Fibroblast of lung (primary cell): ENCODE measurements around the gene GAGE13. TPM values are rescaled to one million over a fixed set of nuclear protein-coding genes. Genes with fewer than 3 reads are reported as not detected.
"Not testable (repeated sequence)": the region's sequence is repeated elsewhere in the genome, so short reads cannot be mapped to it uniquely, and the experiment has no call there.

Experiments used
- DNase-seq, 2 donors: peaks; one replicate each; pipeline versions ENCODE4 v3.0.0 to v3.0.0-alpha.2; 2010; ENCODE audit warnings: low read depth in 2 of 2
- H2AFZ ChIP-seq: 2 replicates; pipeline ENCODE4 v1.5.1; 2012; ENCODE audit warnings: low read length, control low read depth, inconsistent platforms
- H3K27ac ChIP-seq: 2 replicates; pipeline ENCODE4 v1.5.1; 2011; ENCODE audit warnings: low read length, control low read depth; ENCODE audit not compliant: insufficient read depth
- H3K27me3 ChIP-seq: 2 replicates; pipeline ENCODE4 v1.5.1; 2011; ENCODE audit warnings: mild to moderate bottlenecking, low read length; ENCODE audit not compliant: control insufficient read depth, insufficient read depth
- H3K36me3 ChIP-seq: 2 replicates; pipeline ENCODE4 v1.5.1; 2011; ENCODE audit warnings: low read length; ENCODE audit not compliant: control insufficient read depth, insufficient read depth
- H3K4me1 ChIP-seq: 2 replicates; pipeline ENCODE4 v1.5.1; 2011; ENCODE audit warnings: low read length; ENCODE audit not compliant: control insufficient read depth, insufficient read depth; ENCODE audit errors: extremely low read depth
- H3K4me2 ChIP-seq: 2 replicates; pipeline ENCODE4 v1.5.1; 2011; ENCODE audit warnings: low read length, control low read depth; ENCODE audit not compliant: insufficient read depth; ENCODE audit errors: extremely low read depth
- H3K4me3 ChIP-seq, 4 experiments: fragments of 200-600 bp in 1 of 4; sonication (generic) in 1 of 4; replicated peaks in 1 of 4; 2 replicates each; pipeline ENCODE4 v1.5.1; 2011 to 2016; ENCODE audit warnings: low read length in 4 of 4, low read depth in 3 of 4, mild to moderate bottlenecking in 3 of 4, control low read depth in 2 of 4, inconsistent platforms in 1 of 4, mixed read lengths in 1 of 4; ENCODE audit not compliant: insufficient read depth in 1 of 4; ENCODE audit errors: control extremely low read depth in 1 of 4
- H3K79me2 ChIP-seq: 2 replicates; pipeline ENCODE4 v1.5.1; 2012; ENCODE audit warnings: mild to moderate bottlenecking, low read length, inconsistent platforms; ENCODE audit not compliant: control insufficient read depth, insufficient read depth
- H3K9ac ChIP-seq: 2 replicates; pipeline ENCODE4 v1.5.1; 2011; ENCODE audit warnings: mild to moderate bottlenecking, low read length, control low read depth; ENCODE audit not compliant: insufficient read depth
- H3K9me3 ChIP-seq: 2 replicates; pipeline ENCODE4 v1.5.1; 2012; ENCODE audit warnings: low read depth, low read length; ENCODE audit not compliant: control insufficient read depth, insufficient read depth
- H4K20me1 ChIP-seq: 2 replicates; pipeline ENCODE4 v1.5.1; 2011; ENCODE audit warnings: low read length; ENCODE audit not compliant: control insufficient read depth, insufficient read depth; ENCODE audit errors: extremely low read depth
- CTCF ChIP-seq, 2 donors: IDR thresholded peaks in 1 of 2; conservative IDR thresholded peaks in 1 of 2; 1 replicate in 1 of 2; 2 replicates in 1 of 2; pipeline ENCODE4 v1.5.1; 2011 to 2012; ENCODE audit warnings: low read length in 2 of 2, control low read depth in 1 of 2, inconsistent platforms in 1 of 2, low read depth in 1 of 2, mild to moderate bottlenecking in 1 of 2
- EZH2 ChIP-seq: IDR thresholded peaks from 2 replicates; pipeline ENCODE4 v1.5.1; 2012; ENCODE audit warnings: low read length, control low read depth, mild to moderate bottlenecking; ENCODE audit errors: missing control alignments
- polyA plus RNA-seq, 2 donors: library from polyadenylated mRNA; depleted of rRNA in 1 of 2; stranded (reverse) in 1 of 2; unstranded in 1 of 2; fragments of >200 nt; gene quantifications; 2 replicates each; pipeline ENCODE4 v1.2.1, GENCODE V29; 2011 to 2012; ENCODE audit warnings: missing spikeins in 1 of 2
- total RNA-seq: library from RNA; depleted of rRNA; stranded (reverse); fragments of >200 nt; gene quantifications from 2 replicates; pipeline ENCODE4 v1.2.1, GENCODE V29; 2014

Gene GAGE13
- total and polyA plus RNA-seq, 2 donors (not counting 1 experiment from before 2014, with no cell fraction given): not detected

DNA sequence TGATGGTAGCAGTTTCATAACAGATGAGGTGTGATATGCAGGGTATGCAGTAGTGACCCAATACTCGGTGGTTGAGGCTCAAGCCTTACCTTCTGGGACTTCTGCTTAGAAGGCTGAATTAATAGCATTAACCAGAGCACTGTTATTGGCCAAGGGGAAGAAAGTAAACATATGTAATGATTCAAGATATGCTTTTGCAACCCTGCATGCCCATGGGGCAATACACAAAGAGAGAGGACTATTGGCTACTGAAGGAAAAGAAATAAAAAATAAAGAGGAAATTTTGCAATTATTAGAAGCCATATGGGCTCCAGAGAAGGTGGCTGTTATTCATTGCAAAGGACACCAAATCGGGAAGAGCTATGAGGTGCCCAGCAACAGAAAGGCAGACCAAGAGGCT, 19.2 kb upstream of the GAGE13 start:
- Histone ChIP-seq H3K4me1 (peaks cover 3% of the 10 kb centered on the region), H2AFZ (no peak overlapping the region), H3K4me2 (no peak overlapping the region), H3K4me3 (no peak overlapping the region), H3K9ac (no peak overlapping the region), H3K79me2 (no peaks in the 10 kb centered on the region), H3K27me3 (no peaks in the 10 kb centered on the region), H3K9me3 (no peaks in the 10 kb centered on the region), H3K27ac (no peak overlapping the region), H4K20me1 (no peaks in the 10 kb centered on the region), H3K36me3 (no peaks in the 10 kb centered on the region)
- no peak for DNase-seq
- TF ChIP-seq CTCF (conservative IDR thresholded peaks at IDR 0.05 in 1 of 2, IDR thresholded peaks at IDR 0.05 in 1 of 2; ENCODE audit: low read depth in 1 of 2, low read length in 2 of 2): no peak
- TF ChIP-seq EZH2: no peak

DNA sequence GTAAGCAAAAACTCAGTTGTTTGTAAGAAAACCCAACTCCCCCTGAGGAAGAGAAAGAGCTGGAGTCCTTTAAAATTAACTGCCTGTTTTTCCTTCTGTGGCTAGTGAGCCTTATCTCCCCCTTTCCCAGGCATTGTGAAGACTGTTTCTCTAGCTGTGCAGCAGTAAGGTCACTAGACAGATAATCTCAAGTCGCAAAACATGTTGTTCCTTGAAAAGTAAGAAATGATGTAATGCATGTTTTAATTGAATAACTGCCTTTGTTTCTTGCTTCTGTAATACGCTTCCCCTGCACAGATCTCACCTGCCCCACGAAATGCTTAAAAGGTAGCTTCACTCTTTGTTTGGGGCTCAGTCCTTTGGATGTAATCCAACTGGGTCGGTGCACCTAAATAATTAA, 15.3 kb upstream of the GAGE13 start:
- H3K4me1 ChIP-seq: no peaks in the 10 kb centered on the region
- H3K4me3 ChIP-seq: no peak overlapping the region
- no peaks in the 10 kb centered on the region for H4K20me1 ChIP-seq
- DNase-seq: no peak
- no peak overlapping the region for H3K4me2 ChIP-seq
- no peaks in the 10 kb centered on the region for H3K36me3 ChIP-seq
- no peaks in the 10 kb centered on the region for H3K9me3 ChIP-seq
- H3K27me3 ChIP-seq: no peaks in the 10 kb centered on the region
- H3K9ac ChIP-seq: no peak overlapping the region
- H2AFZ ChIP-seq: no peak overlapping the region
- H3K79me2 ChIP-seq: no peaks in the 10 kb centered on the region
- H3K27ac ChIP-seq: no peak overlapping the region
- TF ChIP-seq CTCF (conservative IDR thresholded peaks at IDR 0.05 in 1 of 2, IDR thresholded peaks at IDR 0.05 in 1 of 2; ENCODE audit: low read depth in 1 of 2, low read length in 2 of 2): no peak
- no peak for TF ChIP-seq EZH2

GRCh38 chrX:49321737-49322136, 9.6 kb upstream of the GAGE13 start, which contains the start of gene GAGE12J:
Gene GAGE12J (plus strand): TSS chrX:49322037. CDS start chrX:49323194, 1,157 bp downstream.
- H3K79me2 ChIP-seq, H3K27ac ChIP-seq, H3K4me2 ChIP-seq, DNase-seq, H3K9ac ChIP-seq, H3K27me3 ChIP-seq, H2AFZ ChIP-seq, H3K36me3 ChIP-seq, H3K9me3 ChIP-seq, H4K20me1 ChIP-seq, H3K4me3 ChIP-seq, H3K4me1 ChIP-seq: not testable (repeated sequence)

GRCh38 chrX:49322266-49322665, 9.1 kb upstream of the GAGE13 start:
- not testable (repeated sequence) for H3K36me3 ChIP-seq, H3K9ac ChIP-seq, H3K4me2 ChIP-seq, H3K27ac ChIP-seq, H3K79me2 ChIP-seq, H3K4me1 ChIP-seq, DNase-seq, H3K4me3 ChIP-seq, H4K20me1 ChIP-seq, H2AFZ ChIP-seq, H3K27me3 ChIP-seq, H3K9me3 ChIP-seq

- not testable (repeated sequence) for H3K27ac ChIP-seq, H3K4me1 ChIP-seq, H3K79me2 ChIP-seq, DNase-seq, H3K9ac ChIP-seq, H3K4me2 ChIP-seq, H3K9me3 ChIP-seq, H4K20me1 ChIP-seq, H2AFZ ChIP-seq, H3K4me3 ChIP-seq, H3K36me3 ChIP-seq, H3K27me3 ChIP-seq
Measured at GRCh38 chrX:49323735-49324134, 7.6 kb upstream of the GAGE13 start.
